HepG2 (cell line): ENCODE results near the gene SLC2A6. TPM values are rescaled to one million over a fixed set of nuclear protein-coding genes. Genes with fewer than 3 reads are reported as not detected.

ENCODE experiments used
- ARID4A ChIP-seq: sonication (generic); formaldehyde crosslinking; IDR thresholded peaks from 2 replicates; pipeline ENCODE4 v1.5.0; 2020; ENCODE audit warnings: mild to moderate bottlenecking, missing genetic modification reagents, borderline replicate concordance
- HNF4A ChIP-seq: sonication (generic); formaldehyde crosslinking; IDR thresholded peaks from 2 replicates; pipeline ENCODE4 v1.4.0; 2020; ENCODE audit warnings: missing genetic modification reagents
- SAFB2 ChIP-seq: sonication (generic); formaldehyde crosslinking; IDR thresholded peaks from 2 replicates; pipeline ENCODE4 v1.5.1; 2020; ENCODE audit warnings: missing genetic modification reagents, low read depth, mild to moderate bottlenecking, borderline replicate concordance
- SKI ChIP-seq: fragments of 450-650 bp; IDR thresholded peaks from one replicate; pipeline ENCODE4 v1.6.1; 2018; ENCODE audit warnings: mild to moderate bottlenecking; ENCODE audit not compliant: partially characterized antibody
- SOX6 ChIP-seq, 2 experiments: fragments of 450-650 bp in 1 of 2; sonication (generic) in 1 of 2; formaldehyde crosslinking in 1 of 2; IDR thresholded peaks; 2 replicates each; pipeline versions ENCODE4 v1.4.0 to v1.6.1; 2017 to 2020; ENCODE audit warnings: antibody characterized with exemption in 1 of 2, mild to moderate bottlenecking in 1 of 2, missing genetic modification reagents in 1 of 2
- ZBTB25 ChIP-seq: IDR thresholded peaks from 2 replicates; pipeline ENCODE4 v1.6.1; 2018; ENCODE audit warnings: missing genetic modification reagents
- ZFP91 ChIP-seq: sonication (generic); formaldehyde crosslinking; IDR thresholded peaks from 2 replicates; pipeline ENCODE4 v1.9.0; 2022; ENCODE audit warnings: missing genetic modification reagents, mild to moderate bottlenecking, borderline replicate concordance
- ZNF253 ChIP-seq: sonication (generic); formaldehyde crosslinking; IDR thresholded peaks from 2 replicates; pipeline ENCODE4 v1.8.0; 2022; ENCODE audit warnings: mild to moderate bottlenecking, missing genetic modification reagents, borderline replicate concordance
- polyA plus RNA-seq, 8 experiments: library from polyadenylated mRNA; depleted of rRNA in 3 of 8; stranded (reverse) in 7 of 8; unstranded in 1 of 8; fragments of >200 nt; fragmentation: Illumina TruSeq in 4 of 8; extraction: Trizol in 4 of 8; gene quantifications; 2 replicates each; pipeline versions ENCODE4 v1.2.1 to v1.2.3, GENCODE V29; 2011 to 2016; ENCODE audit warnings: low read depth in 4 of 8, missing spikeins in 1 of 8, mixed read lengths in 1 of 8; ENCODE audit not compliant: insufficient read depth in 1 of 8
- total RNA-seq, 5 experiments: library from RNA; depleted of rRNA; stranded (reverse); fragments of >200 nt; fragmentation: Illumina TruSeq; extraction: Trizol; gene quantifications; 2 replicates each; pipeline ENCODE4 v1.2.3, GENCODE V29; 2016; ENCODE audit warnings: low read depth in 1 of 5
- TF ChIP-seq, protein P1 (sequence below): sonication (generic); formaldehyde crosslinking; IDR thresholded peaks from 2 replicates; pipeline ENCODE4 v1.5.0; 2020; ENCODE audit warnings: missing genetic modification reagents
- TF ChIP-seq, protein P2 (sequence below): fragments of 450-650 bp; IDR thresholded peaks from 2 replicates; pipeline ENCODE4 v1.6.1; 2017
- TF ChIP-seq, protein P3 (sequence below): sonication (generic); formaldehyde crosslinking; IDR thresholded peaks from 2 replicates; pipeline ENCODE4 v1.5.1; 2020; ENCODE audit warnings: mild to moderate bottlenecking, missing genetic modification reagents, borderline replicate concordance

SLC2A6 gene
- total and polyA plus RNA-seq, 2 of the 13 experiments (the other 11 are each of a cell fraction or from before 2014, with no cell fraction given), result 4.1 to 15.0 TPM

- TF ChIP-seq, protein P1, sequence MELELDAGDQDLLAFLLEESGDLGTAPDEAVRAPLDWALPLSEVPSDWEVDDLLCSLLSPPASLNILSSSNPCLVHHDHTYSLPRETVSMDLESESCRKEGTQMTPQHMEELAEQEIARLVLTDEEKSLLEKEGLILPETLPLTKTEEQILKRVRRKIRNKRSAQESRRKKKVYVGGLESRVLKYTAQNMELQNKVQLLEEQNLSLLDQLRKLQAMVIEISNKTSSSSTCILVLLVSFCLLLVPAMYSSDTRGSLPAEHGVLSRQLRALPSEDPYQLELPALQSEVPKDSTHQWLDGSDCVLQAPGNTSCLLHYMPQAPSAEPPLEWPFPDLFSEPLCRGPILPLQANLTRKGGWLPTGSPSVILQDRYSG (CRISPR knock-in tag), result no peak
- TF ChIP-seq ARID4A (CRISPR knock-in tag) (peak; percentile 47; the same call in 1 of the 2 replicates), SOX6 (IDR thresholded peaks at IDR 0.05) (no peak), SOX6 (CRISPR knock-in tag; IDR thresholded peaks at IDR 0.05) (peak; percentile 12; the same call in 1 of the 2 replicates), HNF4A (CRISPR knock-in tag) (no peak), ZNF253 (CRISPR knock-in tag) (no peak), ZFP91 (CRISPR knock-in tag) (peak; percentile 59; the same call in 1 of the 2 replicates), SKI (no peak), ZBTB25 (CRISPR knock-in tag) (no peak), SAFB2 (CRISPR knock-in tag) (no peak)
- TF ChIP-seq, protein P2, sequence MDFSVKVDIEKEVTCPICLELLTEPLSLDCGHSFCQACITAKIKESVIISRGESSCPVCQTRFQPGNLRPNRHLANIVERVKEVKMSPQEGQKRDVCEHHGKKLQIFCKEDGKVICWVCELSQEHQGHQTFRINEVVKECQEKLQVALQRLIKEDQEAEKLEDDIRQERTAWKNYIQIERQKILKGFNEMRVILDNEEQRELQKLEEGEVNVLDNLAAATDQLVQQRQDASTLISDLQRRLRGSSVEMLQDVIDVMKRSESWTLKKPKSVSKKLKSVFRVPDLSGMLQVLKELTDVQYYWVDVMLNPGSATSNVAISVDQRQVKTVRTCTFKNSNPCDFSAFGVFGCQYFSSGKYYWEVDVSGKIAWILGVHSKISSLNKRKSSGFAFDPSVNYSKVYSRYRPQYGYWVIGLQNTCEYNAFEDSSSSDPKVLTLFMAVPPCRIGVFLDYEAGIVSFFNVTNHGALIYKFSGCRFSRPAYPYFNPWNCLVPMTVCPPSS, result no peak
- TF ChIP-seq, protein P3, sequence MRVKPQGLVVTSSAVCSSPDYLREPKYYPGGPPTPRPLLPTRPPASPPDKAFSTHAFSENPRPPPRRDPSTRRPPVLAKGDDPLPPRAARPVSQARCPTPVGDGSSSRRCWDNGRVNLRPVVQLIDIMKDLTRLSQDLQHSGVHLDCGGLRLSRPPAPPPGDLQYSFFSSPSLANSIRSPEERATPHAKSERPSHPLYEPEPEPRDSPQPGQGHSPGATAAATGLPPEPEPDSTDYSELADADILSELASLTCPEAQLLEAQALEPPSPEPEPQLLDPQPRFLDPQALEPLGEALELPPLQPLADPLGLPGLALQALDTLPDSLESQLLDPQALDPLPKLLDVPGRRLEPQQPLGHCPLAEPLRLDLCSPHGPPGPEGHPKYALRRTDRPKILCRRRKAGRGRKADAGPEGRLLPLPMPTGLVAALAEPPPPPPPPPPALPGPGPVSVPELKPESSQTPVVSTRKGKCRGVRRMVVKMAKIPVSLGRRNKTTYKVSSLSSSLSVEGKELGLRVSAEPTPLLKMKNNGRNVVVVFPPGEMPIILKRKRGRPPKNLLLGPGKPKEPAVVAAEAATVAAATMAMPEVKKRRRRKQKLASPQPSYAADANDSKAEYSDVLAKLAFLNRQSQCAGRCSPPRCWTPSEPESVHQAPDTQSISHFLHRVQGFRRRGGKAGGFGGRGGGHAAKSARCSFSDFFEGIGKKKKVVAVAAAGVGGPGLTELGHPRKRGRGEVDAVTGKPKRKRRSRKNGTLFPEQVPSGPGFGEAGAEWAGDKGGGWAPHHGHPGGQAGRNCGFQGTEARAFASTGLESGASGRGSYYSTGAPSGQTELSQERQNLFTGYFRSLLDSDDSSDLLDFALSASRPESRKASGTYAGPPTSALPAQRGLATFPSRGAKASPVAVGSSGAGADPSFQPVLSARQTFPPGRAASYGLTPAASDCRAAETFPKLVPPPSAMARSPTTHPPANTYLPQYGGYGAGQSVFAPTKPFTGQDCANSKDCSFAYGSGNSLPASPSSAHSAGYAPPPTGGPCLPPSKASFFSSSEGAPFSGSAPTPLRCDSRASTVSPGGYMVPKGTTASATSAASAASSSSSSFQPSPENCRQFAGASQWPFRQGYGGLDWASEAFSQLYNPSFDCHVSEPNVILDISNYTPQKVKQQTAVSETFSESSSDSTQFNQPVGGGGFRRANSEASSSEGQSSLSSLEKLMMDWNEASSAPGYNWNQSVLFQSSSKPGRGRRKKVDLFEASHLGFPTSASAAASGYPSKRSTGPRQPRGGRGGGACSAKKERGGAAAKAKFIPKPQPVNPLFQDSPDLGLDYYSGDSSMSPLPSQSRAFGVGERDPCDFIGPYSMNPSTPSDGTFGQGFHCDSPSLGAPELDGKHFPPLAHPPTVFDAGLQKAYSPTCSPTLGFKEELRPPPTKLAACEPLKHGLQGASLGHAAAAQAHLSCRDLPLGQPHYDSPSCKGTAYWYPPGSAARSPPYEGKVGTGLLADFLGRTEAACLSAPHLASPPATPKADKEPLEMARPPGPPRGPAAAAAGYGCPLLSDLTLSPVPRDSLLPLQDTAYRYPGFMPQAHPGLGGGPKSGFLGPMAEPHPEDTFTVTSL (CRISPR knock-in tag), result no peak
Measured at GRCh38 chr9:133421615-133422542, 57.0 kb downstream of the SLC2A6 start, which contains the start of gene ADAMTS13 (continued).
